Astrocyte (in vitro differentiated cells and primary cell): ENCODE data around the gene MNT. TPM values are rescaled to one million over a fixed set of nuclear protein-coding genes. Genes with fewer than 3 reads are reported as not detected.

Source experiments
- DNase-seq: peaks from one replicate; pipeline ENCODE4 v3.0.0-alpha.2; 2010; ENCODE audit warnings: low read depth
- FAIRE-seq: peaks from 2 replicates; lab custom pipeline; 2011; peaks lifted over from hg19 to GRCh38; lab: Jason Lieb, UNC
- H2AFZ ChIP-seq: 2 replicates; pipeline ENCODE4 v1.6.0; 2012; ENCODE audit warnings: low read depth, low read length, inconsistent platforms
- H3K27ac ChIP-seq: 2 replicates; pipeline ENCODE4 v1.5.1; 2011; ENCODE audit warnings: low read depth, low read length, inconsistent platforms
- H3K27me3 ChIP-seq: 2 replicates; pipeline ENCODE4 v1.6.0; 2011; ENCODE audit warnings: low read length, inconsistent platforms; ENCODE audit not compliant: insufficient read depth
- H3K36me3 ChIP-seq: 2 replicates; pipeline ENCODE4 v1.5.1; 2011; ENCODE audit warnings: low read length, inconsistent platforms; ENCODE audit not compliant: insufficient read depth
- H3K4me1 ChIP-seq: 2 replicates; pipeline ENCODE4 v1.5.1; 2011; ENCODE audit warnings: low read length, inconsistent platforms; ENCODE audit not compliant: insufficient read depth
- H3K4me2 ChIP-seq: 2 replicates; pipeline ENCODE4 v1.6.0; 2012; ENCODE audit warnings: low read length, inconsistent platforms
- H3K4me3 ChIP-seq: 2 replicates; pipeline ENCODE4 v1.5.1; 2011; ENCODE audit warnings: low read depth, mild to moderate bottlenecking, low read length, inconsistent platforms; ENCODE audit not compliant: insufficient read depth
- H3K79me2 ChIP-seq: 2 replicates; pipeline ENCODE4 v1.6.0; 2012; ENCODE audit warnings: mild to moderate bottlenecking, low read length, inconsistent platforms; ENCODE audit not compliant: insufficient read depth
- H3K9ac ChIP-seq: 2 replicates; pipeline ENCODE4 v1.6.0; 2012; ENCODE audit warnings: mild to moderate bottlenecking, low read length, inconsistent platforms
- H3K9me3 ChIP-seq: 2 replicates; pipeline ENCODE4 v1.5.1; 2012; ENCODE audit warnings: low read depth, mild to moderate bottlenecking, low read length, inconsistent platforms; ENCODE audit not compliant: insufficient read depth
- H4K20me1 ChIP-seq: 2 replicates; pipeline ENCODE4 v1.6.0; 2012; ENCODE audit warnings: low read length, inconsistent platforms; ENCODE audit not compliant: insufficient read depth
- H3K27ac Mint-ChIP-seq: one replicate; pipeline ENCODE4 v1.8.0; 2021; ENCODE audit warnings: mild to moderate bottlenecking, mixed read lengths; ENCODE audit not compliant: unreplicated experiment
- H3K27me3 Mint-ChIP-seq: one replicate; pipeline ENCODE4 v1.8.0; 2021; ENCODE audit warnings: low read depth, mixed read lengths; ENCODE audit not compliant: unreplicated experiment
- H3K36me3 Mint-ChIP-seq: one replicate; pipeline ENCODE4 v1.8.0; 2021; ENCODE audit warnings: low read depth, mixed read lengths; ENCODE audit not compliant: unreplicated experiment
- H3K4me1 Mint-ChIP-seq: one replicate; pipeline ENCODE4 v1.8.0; 2021; ENCODE audit warnings: low read depth, mixed read lengths; ENCODE audit not compliant: unreplicated experiment
- H3K4me3 Mint-ChIP-seq: one replicate; pipeline ENCODE4 v1.8.0; 2021; ENCODE audit warnings: mild to moderate bottlenecking, moderate library complexity, mixed read lengths; ENCODE audit not compliant: unreplicated experiment
- H3K9me3 Mint-ChIP-seq: one replicate; pipeline ENCODE4 v1.8.0; 2021; ENCODE audit warnings: mild to moderate bottlenecking, mixed read lengths; ENCODE audit not compliant: unreplicated experiment
- CTCF ChIP-seq: IDR thresholded peaks from 2 replicates; pipeline ENCODE4 v1.5.1; 2011; ENCODE audit warnings: low read depth, mild to moderate bottlenecking, inconsistent platforms, low read length, moderate library complexity; ENCODE audit not compliant: insufficient read depth
- EZH2 ChIP-seq: IDR thresholded peaks from 2 replicates; pipeline ENCODE4 v1.6.1; 2012; ENCODE audit warnings: mild to moderate bottlenecking, low read length, inconsistent platforms; ENCODE audit not compliant: insufficient read depth
- total RNA-seq: library from RNA; stranded (reverse); gene quantifications from 2 replicates; pipeline ENCODE4 v1.2.1, GENCODE V29; 2021

The MNT gene
- total RNA-seq, 1 donor from 2014 or later: 29.1 TPM

- H3K36me3 ChIP-seq: peaks cover 5% of the 10 kb centered on the region
- TF ChIP-seq CTCF (no peak), EZH2 (no peak)
- no peaks in the 10 kb centered on the region for H3K9me3 Mint-ChIP-seq
- FAIRE-seq (no peak), DNase-seq (no peak)
- no peak overlapping the region for H3K27ac ChIP-seq
- H3K9me3 ChIP-seq: no peaks in the 10 kb centered on the region
- peaks cover 2% of the 10 kb centered on the region for H3K4me1 Mint-ChIP-seq
- H3K4me1 ChIP-seq: peaks cover 5% of the 10 kb centered on the region
- no peak overlapping the region for H3K4me2 ChIP-seq
- no peak overlapping the region for H2AFZ ChIP-seq
- H3K27ac Mint-ChIP-seq: no peak overlapping the region
- H4K20me1 ChIP-seq: no peaks in the 10 kb centered on the region
- no peaks in the 10 kb centered on the region for H3K79me2 ChIP-seq
- H3K4me3 ChIP-seq: no peak overlapping the region
- H3K27me3 ChIP-seq: no peaks in the 10 kb centered on the region
- H3K27me3 Mint-ChIP-seq: no peaks in the 10 kb centered on the region
- no peak overlapping the region for H3K4me3 Mint-ChIP-seq
- H3K36me3 Mint-ChIP-seq: peaks cover 8% of the 10 kb centered on the region
- no peak overlapping the region for H3K9ac ChIP-seq
Measured at GRCh38 chr17:2420176-2420575, 19.3 kb upstream of the MNT start.

GRCh38 chr17:2419486-2419885, 18.6 kb upstream of the MNT start:
- Mint-ChIP-seq H3K36me3 (peaks cover 8% of the 10 kb centered on the region), H3K27ac (no peak overlapping the region), H3K4me1 (peaks cover 2% of the 10 kb centered on the region), H3K27me3 (no peaks in the 10 kb centered on the region), H3K4me3 (no peak overlapping the region), H3K9me3 (no peaks in the 10 kb centered on the region)
- Histone ChIP-seq H3K9ac (no peak overlapping the region), H3K79me2 (no peaks in the 10 kb centered on the region), H3K4me3 (no peak overlapping the region), H3K27ac (no peak overlapping the region), H3K4me1 (peaks cover 5% of the 10 kb centered on the region), H4K20me1 (no peaks in the 10 kb centered on the region), H3K27me3 (no peaks in the 10 kb centered on the region), H2AFZ (no peak overlapping the region), H3K36me3 (peaks cover 5% of the 10 kb centered on the region), H3K9me3 (no peaks in the 10 kb centered on the region), H3K4me2 (no peak overlapping the region)
- FAIRE-seq (no peak), DNase-seq (no peak)
- TF ChIP-seq CTCF (no peak), EZH2 (no peak)

- Histone ChIP-seq H3K27me3 (no peaks in the 10 kb centered on the region), H3K9me3 (no peaks in the 10 kb centered on the region), H3K4me1 (peaks cover 5% of the 10 kb centered on the region), H2AFZ (no peak overlapping the region), H3K27ac (no peak overlapping the region), H3K36me3 (peaks cover 8% of the 10 kb centered on the region), H3K9ac (no peak overlapping the region), H3K79me2 (no peaks in the 10 kb centered on the region), H4K20me1 (no peaks in the 10 kb centered on the region), H3K4me3 (no peak overlapping the region), H3K4me2 (no peak overlapping the region)
- Mint-ChIP-seq H3K4me1 (peaks cover 2% of the 10 kb centered on the region), H3K27ac (peak overlapping the region; percentile 84), H3K27me3 (no peaks in the 10 kb centered on the region), H3K4me3 (no peak overlapping the region), H3K9me3 (no peaks in the 10 kb centered on the region), H3K36me3 (peaks cover 12% of the 10 kb centered on the region)
- DNase-seq (no peak), FAIRE-seq (no peak)
- no peak for TF ChIP-seq EZH2
- no peak for TF ChIP-seq CTCF
Measured at GRCh38 chr17:2418572-2418971, 17.7 kb upstream of the MNT start.
